ENCODE results near the gene TUBB6. TPM values are rescaled to one million over a fixed set of nuclear protein-coding genes. Genes with fewer than 3 reads are reported as not detected.

Gene TUBB6
- total RNA-seq, 1 donor from 2014 or later, result 31.9 TPM

GRCh38 chr18:12352188-12352587 lies 44.1 kb downstream of the TUBB6 start:
- Mint-ChIP-seq H3K27me3 (no peaks in the 10 kb centered on the region), H3K4me3 (no peak overlapping the region), H3K9me3 (no peaks in the 10 kb centered on the region), H3K27ac (no peak overlapping the region), H3K4me1 (no peaks in the 10 kb centered on the region), H3K36me3 (ENCODE audit: low read depth) (peaks cover 80% of the 10 kb centered on the region)
- no peak for ATAC-seq (ENCODE audit: low read depth)
- ChIA-PET POLR2A (no interaction called here), CTCF (no interaction called here)
- no peak for TF ChIP-seq CTCF (IDR thresholded peaks at IDR 0.05)
- intact Hi-C loops (cut with micrococcal nuclease), result no loop called here
- no peak for DNase-seq

GRCh38 chr18:12359515-12359927 lies 51.5 kb downstream of the TUBB6 start:
- no peak overlapping the region for H3K27ac Mint-ChIP-seq
- ATAC-seq (ENCODE audit: low read depth) (peak; percentile 31), DNase-seq (no peak)
- ChIA-PET POLR2A (interaction anchor here (2.4 kb wide), 1 partner anchor 17 kb away, joined by 5 read pairs; the partner anchor contains the start of gene AFG3L2), CTCF (no interaction called here)
- no peak for TF ChIP-seq CTCF (IDR thresholded peaks at IDR 0.05)
- H3K4me3 Mint-ChIP-seq, result no peak overlapping the region
- H3K4me1 Mint-ChIP-seq, result peaks cover 4% of the 10 kb centered on the region
- intact Hi-C loops (cut with micrococcal nuclease), result loop anchor here (2.0 kb wide), 1 partner anchor 17 kb away; the partner anchor contains the start of gene AFG3L2
- H3K9me3 Mint-ChIP-seq, result no peaks in the 10 kb centered on the region
- peaks cover 76% of the 10 kb centered on the region for H3K36me3 Mint-ChIP-seq (ENCODE audit: low read depth)
- no peaks in the 10 kb centered on the region for H3K27me3 Mint-ChIP-seq

- H3K36me3 Mint-ChIP-seq (ENCODE audit: low read depth), result peaks cover 76% of the 10 kb centered on the region
- H3K4me1 Mint-ChIP-seq, result peaks cover 4% of the 10 kb centered on the region
- ChIA-PET POLR2A (no interaction called here), CTCF (no interaction called here)
- H3K27ac Mint-ChIP-seq, result no peak overlapping the region
- DNase-seq (no peak), ATAC-seq (ENCODE audit: low read depth) (no peak)
- no peak overlapping the region for H3K4me3 Mint-ChIP-seq
- no peak for TF ChIP-seq CTCF (IDR thresholded peaks at IDR 0.05)
- intact Hi-C loops (cut with micrococcal nuclease), result no loop called here
- no peaks in the 10 kb centered on the region for H3K9me3 Mint-ChIP-seq
- H3K27me3 Mint-ChIP-seq, result no peaks in the 10 kb centered on the region
These were observed 53.8 kb downstream of the TUBB6 start for GRCh38 chr18:12361770-12362378.

- POLR2A ChIA-PET, result no interaction called here
- intact Hi-C loops (cut with micrococcal nuclease), result no loop called here
These were observed 54.6 kb downstream of the TUBB6 start for GRCh38 chr18:12362473-12363174.

More at GRCh38 chr18:12362473-12363174, 54.6 kb downstream of the TUBB6 start:
- no peak for DNase-seq
- Mint-ChIP-seq H3K36me3 (ENCODE audit: low read depth) (peaks cover 80% of the 10 kb centered on the region), H3K27ac (no peak overlapping the region), H3K4me3 (no peak overlapping the region), H3K27me3 (no peaks in the 10 kb centered on the region), H3K4me1 (peaks cover 4% of the 10 kb centered on the region), H3K9me3 (no peaks in the 10 kb centered on the region)
- TF ChIP-seq CTCF (IDR thresholded peaks at IDR 0.05), result no peak
- CTCF ChIA-PET, result no interaction called here
- ATAC-seq (ENCODE audit: low read depth), result no peak

Measured in activated B cell treated with CpG ODN at 0.5 μM for 24 hours (primary cell).